Umbilical cord (tissue), 2 donors: ENCODE data around the gene DNAH10. TPM values are rescaled to one million over a fixed set of nuclear protein-coding genes. Genes with fewer than 3 reads are reported as not detected.

ENCODE experiments used
- DNase-seq: peaks from one replicate; pipeline ENCODE4 v3.0.0-alpha.2; 2015; ENCODE audit warnings: low spot score
- total RNA-seq: library from RNA; depleted of rRNA; stranded (reverse); fragments of >200 nt; gene quantifications from one replicate; pipeline ENCODE4 v1.2.3, GENCODE V29; 2014; ENCODE audit warnings: low replicate concordance; ENCODE audit not compliant: insufficient read depth

Gene DNAH10
- total RNA-seq, 1 donor from 2014 or later, result 0.72 TPM

- DNase-seq, result no peak
These were observed 203.3 kb downstream of the DNAH10 start for GRCh38 chr12:123965382-123965781.

GRCh38 chr12:123966596-123966995, 204.5 kb downstream of the DNAH10 start:
- no peak for DNase-seq

- DNase-seq, result no peak
These were observed 205.1 kb downstream of the DNAH10 start for GRCh38 chr12:123967121-123967586.

GRCh38 chr12:123971449-123971769, 209.3 kb downstream of the DNAH10 start:
- DNase-seq, result no peak

GRCh38 chr12:123971770-123972456, 209.8 kb downstream of the DNAH10 start:
- DNase-seq, result peak; percentile 41

- peak; percentile 90 for DNase-seq
These were observed 210.6 kb downstream of the DNAH10 start, which contains the start of the genes CCDC92 and ZNF664 for GRCh38 chr12:123972457-123973401. Gene CCDC92, minus strand, starts transcription at chr12:123972831. Its CDS starts 28,526 bp downstream, at chr12:123944305. Gene ZNF664, plus strand, starts transcription at chr12:123973215. Its CDS starts 38,930 bp downstream, at chr12:124012145.

- DNase-seq, result peak; percentile 20
These were observed 211.6 kb downstream of the DNAH10 start for GRCh38 chr12:123973552-123974341.

- DNase-seq, result no peak
These were observed 214.2 kb downstream of the DNAH10 start for GRCh38 chr12:123976227-123976826.

- no peak for DNase-seq
These were observed 217.5 kb downstream of the DNAH10 start for GRCh38 chr12:123979566-123979965.

GRCh38 chr12:123982269-123982668, 220.2 kb downstream of the DNAH10 start:
- DNase-seq, result no peak

GRCh38 chr12:123983822-123984485, 221.9 kb downstream of the DNAH10 start:
- DNase-seq, result peak; percentile 74

GRCh38 chr12:123984903-123985302, 222.8 kb downstream of the DNAH10 start:
- DNase-seq, result no peak

Other genes with a start within 250 kb of the DNAH10 start
- gene RILPL1, start 228.6 kb upstream of the DNAH10 start, total RNA-seq, result 8.2 TPM
- gene TMED2, start 177.7 kb upstream of the DNAH10 start, total RNA-seq, result 456 TPM
- 14.4 TPM for gene DDX55, start 160.2 kb upstream of the DNAH10 start, total RNA-seq
- 53.0 TPM for gene EIF2B1, start 128.6 kb upstream of the DNAH10 start, total RNA-seq
- 15.4 TPM for gene GTF2H3, start 128.5 kb upstream of the DNAH10 start, total RNA-seq
- 9.9 TPM for gene TCTN2, start 91.2 kb upstream of the DNAH10 start, total RNA-seq
- gene ATP6V0A2, start 49.9 kb upstream of the DNAH10 start, total RNA-seq, result 11.1 TPM
- 7.2 TPM for gene CCDC92, start 210.5 kb downstream of the DNAH10 start, total RNA-seq
- gene ZNF664, start 210.9 kb downstream of the DNAH10 start, total RNA-seq, result 28.6 TPM